Posterior cingulate gyrus (tissue), 11 donors: ENCODE data around the gene XKR3.
"Not testable (repeated sequence)": the region's sequence is repeated elsewhere in the genome, so short reads cannot be mapped to it uniquely, and the experiment has no call there.

Experiments used
- DNase-seq, 10 donors: peaks; one replicate each; pipeline versions ENCODE4 v3.0.0 to v3.0.0-alpha.2; 2020 to 2021; ENCODE audit warnings: mixed read lengths in 3 of 10
- intact Hi-C: fragments of 100-400 bp; cut with DNase I; formaldehyde crosslinking; loops from one replicate; pipeline ENCODE4 v1.15.1; 2023

Gene XKR3

DNA sequence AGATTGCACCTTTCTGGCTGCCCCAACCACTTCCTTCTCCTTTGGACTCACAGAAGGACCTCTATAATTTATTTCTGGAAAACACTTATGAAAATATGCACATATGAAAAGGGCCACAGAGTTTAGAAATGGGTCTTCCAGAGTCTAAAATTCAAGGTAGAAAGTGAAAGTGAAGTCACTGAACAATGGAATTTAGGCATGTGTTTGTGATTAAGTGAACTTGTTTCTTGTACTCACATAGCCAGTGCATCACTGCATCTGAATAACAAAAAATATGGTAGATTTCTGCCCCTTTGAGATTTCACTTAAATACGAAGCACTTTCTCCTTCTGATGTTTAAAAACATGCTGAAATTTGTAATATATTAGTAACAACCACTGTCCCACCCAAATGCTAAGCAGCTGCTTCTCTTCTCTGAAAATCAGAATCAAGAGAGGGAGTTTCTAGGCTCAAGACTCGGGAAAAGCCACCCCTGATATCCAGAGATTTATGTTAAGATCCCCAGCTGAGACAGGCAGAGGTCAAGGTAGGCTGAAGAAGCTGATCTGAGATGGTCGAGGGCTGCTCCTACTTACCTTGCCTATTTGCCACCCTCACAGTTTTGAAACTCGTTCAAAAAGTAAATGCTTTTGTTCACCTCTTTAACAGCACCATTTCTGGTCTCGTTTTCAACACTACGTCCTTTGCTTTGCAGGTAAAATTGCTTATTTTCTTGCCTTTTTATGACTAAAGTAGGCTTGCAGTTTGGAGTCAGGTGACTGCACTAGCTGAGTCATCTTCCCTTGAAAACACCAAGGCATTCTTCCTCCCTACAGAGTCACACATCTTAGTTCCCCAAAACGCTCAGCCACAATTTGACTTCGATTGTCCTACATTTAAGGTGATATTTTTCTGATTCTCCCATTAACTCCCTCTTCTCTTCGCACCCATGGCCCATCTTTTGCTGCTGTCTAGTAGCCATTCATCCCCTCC, at the start of gene XKR3:
XKR3 (minus strand) TSS at position 696 of the 972 bp plus-strand sequence. CDS start 17,338 bp downstream, outside the sequence.
- intact Hi-C loops = no loop called here
- no peak for DNase-seq

DNA sequence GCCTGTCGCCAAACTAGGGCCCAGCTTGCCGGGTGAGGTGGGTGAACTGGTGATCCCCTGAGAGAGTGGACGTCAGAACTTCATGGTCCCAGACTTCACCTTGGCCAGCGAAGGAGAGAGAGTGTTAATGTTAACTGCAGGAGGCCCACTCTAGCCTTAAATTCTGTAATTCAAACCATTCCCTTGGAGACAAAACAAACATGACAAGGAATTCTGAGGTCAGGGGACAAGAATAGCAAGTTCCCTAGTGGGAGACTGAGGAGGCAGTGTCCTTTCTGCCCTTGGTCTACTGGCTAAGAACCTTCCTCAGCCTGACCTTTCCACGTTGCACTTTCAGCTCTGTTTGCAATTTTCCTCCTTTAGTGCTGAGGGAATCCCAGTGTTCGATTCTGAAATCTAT, 44.4 kb upstream of the XKR3 start:
- intact Hi-C loops, DNase-seq: not testable (repeated sequence)

DNA sequence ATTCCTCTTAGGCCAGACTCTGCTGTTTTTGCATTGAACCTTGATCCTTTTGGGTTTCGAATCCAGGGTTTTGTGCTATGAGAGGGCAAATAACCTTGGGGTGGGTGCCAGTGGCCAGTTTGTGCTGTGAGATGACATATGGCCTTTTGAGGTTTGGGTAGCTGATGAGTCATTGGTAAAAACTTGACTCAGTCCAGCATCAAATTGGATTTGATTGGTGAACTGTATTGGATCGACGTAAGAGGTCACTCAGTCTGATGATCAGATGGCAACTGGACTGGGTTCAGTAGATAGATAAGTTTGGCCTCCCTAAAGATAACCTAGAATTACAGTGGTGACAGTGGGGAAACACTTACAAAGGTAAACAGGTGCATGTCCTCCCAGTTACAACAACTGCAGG, 41.0 kb upstream of the XKR3 start:
- no peak for DNase-seq
- intact Hi-C loops = no loop called here

DNA sequence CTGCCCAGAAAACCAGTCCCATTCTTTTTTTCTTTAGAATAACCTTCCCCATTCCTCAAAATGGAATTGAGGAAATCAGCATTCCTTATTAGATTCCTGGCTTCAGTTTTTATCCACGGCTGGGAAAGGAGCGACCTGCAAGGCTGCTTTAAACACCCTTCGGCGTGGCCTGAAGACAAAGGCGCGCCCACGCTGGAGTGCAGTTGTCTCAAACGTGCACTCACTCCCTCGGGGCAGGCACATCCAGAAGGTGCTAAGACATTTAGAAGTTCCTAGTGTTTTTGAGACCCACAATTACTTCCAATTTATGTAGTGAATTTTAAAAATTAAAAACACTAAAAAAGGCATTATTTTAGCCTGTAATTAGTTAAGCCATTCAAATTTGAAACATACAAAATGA, 31.6 kb upstream of the XKR3 start:
- intact Hi-C loops, DNase-seq: not testable (repeated sequence)

DNA sequence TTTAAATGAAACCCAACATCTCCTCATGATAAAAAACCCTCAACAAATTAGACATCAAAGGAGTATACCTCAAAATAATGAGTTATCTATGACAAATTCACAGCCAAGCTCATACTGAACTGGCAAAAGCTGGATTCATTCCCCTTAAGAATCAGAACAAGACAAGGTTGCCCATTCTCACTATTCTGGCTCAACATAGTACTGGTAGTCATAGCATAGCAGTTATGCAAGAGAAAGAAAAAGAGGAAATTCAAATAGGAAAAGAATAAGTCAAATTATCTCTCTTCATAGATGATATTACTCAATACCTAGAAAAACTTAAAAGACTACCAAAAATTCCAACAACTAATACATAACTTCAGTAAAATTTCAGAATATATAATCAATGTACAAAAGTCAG, 29.4 kb upstream of the XKR3 start:
- intact Hi-C loops = no loop called here
- no peak for DNase-seq

DNA sequence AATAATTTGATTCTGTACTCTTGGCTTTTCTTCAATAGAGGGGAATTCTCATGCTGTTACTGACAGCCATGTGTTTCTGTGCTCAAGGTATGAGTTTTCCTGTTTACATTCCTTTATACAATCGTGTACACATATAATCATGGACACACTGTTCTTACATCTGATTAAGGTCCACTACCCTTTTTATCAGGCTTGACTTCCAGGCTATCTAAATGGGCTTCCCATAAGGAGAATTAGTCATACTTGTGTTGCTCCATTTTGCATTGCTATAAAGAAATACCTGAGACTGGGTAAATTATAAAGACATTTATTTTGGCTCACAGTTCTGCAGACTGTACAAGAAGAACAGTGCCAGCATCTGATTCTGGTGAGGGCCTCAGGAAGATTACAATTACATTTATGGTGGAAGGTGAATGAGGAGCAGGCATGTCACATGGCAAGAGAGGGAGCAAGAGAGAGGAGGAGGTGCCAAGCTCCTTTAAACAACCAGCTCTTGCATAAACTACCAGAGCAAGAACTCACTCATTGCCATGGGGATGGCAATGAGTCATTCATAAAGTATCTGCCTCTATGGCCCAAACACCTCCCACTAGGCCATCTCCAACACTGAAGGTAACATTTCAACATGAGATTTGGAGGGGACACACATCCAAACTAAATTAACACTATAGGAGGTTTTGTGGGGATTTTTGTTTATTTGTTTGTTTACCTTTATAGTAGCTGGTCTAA, 26.2 kb upstream of the XKR3 start:
- DNase-seq, intact Hi-C loops: not testable (repeated sequence)

DNA sequence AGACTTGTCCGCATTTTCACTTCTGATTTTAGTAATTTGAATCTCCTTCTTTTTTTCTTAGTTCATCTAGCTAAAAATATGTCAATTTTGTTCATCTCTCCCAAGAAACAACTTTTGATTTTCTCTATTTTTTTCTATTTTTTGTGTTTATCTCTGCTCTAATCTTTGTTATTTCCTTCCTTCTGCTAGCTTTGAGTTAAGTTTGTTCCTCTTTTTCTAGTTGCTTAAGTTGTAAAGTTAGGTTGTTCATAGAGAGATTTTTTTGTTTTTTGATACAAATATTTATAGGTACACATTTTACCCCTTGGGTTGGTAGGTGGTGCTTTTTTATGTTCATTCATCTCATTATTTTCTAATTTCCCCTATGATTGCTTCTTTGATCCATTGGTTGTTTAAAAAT, 22.1 kb upstream of the XKR3 start:
- intact Hi-C loops = no loop called here
- no peak for DNase-seq

DNA sequence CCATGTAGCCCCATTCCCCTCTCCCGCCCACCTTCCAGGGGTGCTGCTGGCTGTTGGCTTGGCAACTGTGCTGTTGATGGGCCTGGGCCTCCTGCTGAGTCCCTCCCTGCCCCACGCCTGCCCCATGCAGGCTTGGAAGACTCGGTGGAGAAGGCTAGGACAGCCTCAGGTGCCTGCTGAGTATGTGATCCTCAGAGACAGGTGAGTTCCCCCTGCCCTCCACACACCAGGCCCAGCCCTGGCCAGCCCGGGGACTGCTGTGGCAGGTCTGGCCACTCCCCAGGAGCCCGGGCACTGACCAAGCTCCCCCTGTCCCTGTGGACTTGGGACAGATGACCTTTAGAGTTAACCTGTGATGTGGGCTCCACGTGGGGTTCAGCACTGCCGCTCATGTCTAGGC, 20.7 kb upstream of the XKR3 start:
- intact Hi-C loops = no loop called here
- DNase-seq = no peak

DNA sequence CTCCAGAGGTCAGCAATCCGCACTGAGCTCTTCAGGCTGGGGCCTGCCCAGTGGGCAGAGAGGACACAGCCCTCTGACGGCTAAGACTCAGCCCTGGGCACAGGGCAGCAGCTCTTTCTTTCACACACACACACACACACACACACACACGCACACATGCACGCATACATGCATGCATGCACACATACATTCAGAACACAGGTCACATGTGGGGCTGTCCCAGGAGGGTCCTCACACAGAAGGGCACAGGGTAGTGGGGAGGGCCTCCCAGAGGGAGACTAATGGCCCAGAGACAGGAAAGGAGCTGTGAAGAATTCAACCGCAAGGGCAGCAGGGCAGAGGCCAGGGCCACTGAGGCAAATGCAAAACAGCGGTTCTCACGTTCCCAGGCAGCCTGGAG, 20.3 kb upstream of the XKR3 start:
- intact Hi-C loops = no loop called here
- DNase-seq = no peak

DNA sequence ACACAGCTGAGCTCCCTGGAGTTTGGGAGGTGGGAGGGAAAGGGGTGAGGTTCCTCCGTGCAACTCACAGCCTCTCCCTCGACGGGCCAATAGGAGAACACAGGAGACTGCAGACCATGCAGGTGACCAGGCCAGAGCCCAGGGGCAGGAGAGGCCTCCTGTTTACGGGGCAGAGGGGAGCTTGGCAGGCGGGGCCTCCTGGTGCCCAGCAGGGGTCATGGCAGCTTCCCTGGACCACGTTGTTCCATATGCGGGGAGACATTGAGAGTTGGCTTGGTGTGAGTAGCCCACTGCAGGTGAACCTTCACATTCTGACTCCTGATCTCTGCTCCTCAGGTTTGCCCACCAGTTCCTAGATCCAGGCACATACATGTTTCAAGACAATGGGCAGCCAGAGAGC, 19.3 kb upstream of the XKR3 start:
- no peak for DNase-seq
- intact Hi-C loops = no loop called here

DNA sequence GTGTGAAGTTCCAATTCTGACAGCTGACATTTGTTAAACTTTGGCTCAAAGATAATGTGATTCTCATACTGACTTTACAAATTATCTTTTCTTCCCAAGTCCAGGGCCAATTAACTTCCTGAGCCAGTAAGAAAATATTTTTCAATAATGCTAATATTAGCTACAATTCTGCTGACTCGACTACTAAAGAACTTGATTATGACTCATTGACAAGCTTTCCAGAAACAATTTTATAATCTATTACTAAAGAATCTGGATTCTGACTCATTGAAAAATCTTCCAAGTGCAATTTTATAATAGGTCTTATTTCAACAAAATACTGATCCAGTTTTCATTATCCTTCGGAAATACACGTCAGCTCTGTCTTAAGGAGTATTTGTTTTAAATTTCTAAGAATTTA, 12.9 kb upstream of the XKR3 start:
- no peak for DNase-seq
- intact Hi-C loops = no loop called here

DNA sequence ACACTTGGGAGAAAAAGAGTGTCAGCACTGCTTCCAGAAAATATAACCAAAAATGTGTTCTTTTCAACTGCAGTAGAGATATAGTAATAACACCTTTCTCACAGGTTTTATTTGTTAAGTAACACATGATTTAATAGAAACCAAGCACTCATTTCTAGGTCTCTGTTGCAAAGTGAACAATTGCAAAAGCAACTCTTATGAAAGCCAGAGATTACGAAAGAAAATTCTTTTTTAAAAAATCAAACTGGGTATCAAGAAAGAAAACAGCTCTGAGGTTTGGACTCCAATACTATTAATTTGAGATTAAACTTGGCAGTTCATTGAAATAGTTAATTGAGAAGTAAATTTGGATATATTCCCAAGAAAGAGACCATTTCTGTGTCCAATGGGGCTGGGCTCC, 9.8 kb upstream of the XKR3 start:
- no peak for DNase-seq
- intact Hi-C loops = no loop called here

DNA sequence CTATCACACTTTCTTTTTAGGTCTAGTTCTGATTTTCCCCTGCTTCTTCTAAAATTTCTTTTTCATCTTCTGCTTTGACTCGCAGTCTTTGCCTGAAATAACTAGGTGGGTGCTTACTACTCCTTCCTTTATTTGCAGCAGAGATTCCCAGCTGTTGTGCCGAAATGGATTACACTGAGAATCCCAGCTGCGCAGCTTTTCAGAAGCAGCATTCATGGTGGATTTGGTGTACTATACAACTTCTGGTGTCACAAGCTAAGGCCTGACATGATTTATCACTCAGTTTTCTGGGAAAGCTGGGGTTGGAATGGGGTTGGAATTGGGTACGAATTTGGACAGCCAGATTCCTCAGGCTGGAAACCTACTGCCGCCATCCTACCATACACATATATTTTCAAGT, 6.0 kb upstream of the XKR3 start:
- DNase-seq = no peak
- intact Hi-C loops = no loop called here

DNA sequence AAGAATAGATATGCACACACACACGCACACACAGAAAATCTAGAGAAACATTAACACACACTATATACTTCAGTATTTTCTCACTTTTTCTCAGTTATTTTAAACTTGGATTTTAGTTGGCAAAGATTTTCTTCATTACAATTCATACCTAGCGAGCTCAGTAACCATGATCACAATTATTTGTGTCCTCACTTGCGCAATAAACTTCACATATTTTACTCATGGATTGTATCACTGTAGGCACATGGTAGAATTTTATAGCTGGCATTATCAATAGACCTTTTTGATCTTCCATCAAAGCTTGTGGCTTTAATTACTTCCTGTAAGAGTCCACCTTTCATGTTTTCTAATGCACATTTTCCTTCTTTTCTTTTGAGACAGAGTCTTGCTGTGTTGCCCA, 4.8 kb upstream of the XKR3 start:
- intact Hi-C loops = no loop called here
- DNase-seq = no peak

DNA sequence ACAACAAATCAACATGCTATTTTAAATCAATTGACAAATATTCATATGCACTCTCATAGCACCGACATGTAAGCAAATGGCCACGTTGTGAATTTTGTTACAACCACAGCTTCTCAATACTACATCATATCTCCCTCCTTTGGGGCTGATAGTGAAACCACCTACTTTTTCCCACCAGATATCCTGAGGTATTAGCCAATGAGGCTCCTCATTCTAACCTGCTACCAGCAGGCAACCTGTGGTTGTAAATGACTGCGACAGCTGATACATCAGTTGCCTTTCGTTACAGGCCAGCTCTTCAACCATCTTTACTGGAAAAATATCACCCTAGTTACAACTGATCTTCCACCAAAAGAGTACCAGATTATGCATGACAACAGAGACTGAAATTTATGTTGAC, 3.7 kb upstream of the XKR3 start:
- intact Hi-C loops = no loop called here

DNA sequence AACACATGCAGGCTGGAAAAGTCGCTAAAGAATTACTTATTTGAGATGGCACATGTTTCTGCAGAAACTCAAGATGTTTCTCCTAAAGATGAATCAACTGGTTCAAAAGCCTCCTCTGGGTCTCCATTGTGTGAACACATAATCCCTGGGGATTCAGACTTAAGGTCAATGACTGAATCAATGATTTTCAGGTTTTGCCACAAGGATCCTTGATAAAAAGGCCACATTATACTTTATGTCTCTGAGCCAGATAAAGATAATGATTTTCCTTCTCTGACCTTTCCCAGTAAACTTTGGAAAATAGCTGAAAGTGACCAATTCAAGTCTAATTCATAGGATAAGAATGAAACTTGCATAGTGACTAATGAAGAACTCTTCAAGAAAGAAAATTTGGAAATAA, 2.3 kb upstream of the XKR3 start:
- DNase-seq = no peak
- intact Hi-C loops = no loop called here

More for the DNA sequence above, 3.7 kb upstream of the XKR3 start:
- DNase-seq = no peak

DNA sequence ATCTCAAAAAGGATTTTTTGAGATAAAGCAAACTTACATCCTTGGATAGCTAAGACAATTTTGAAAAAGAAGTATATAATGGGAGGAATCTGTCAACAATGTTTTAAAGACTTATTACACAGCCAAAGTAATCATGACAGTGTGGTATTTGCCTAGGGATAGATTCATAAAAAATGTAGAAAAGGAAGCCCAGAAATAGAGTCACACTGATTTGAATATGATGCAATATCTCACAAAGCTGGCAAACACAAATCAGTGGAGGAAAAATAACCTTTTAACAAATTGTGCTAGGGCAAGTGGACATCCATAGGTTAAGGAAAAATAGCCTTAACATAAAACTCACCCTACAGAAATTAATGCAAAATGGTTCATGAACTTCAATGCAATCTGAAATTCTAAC, 6.0 kb downstream of the XKR3 start:
- intact Hi-C loops = no loop called here
- no peak for DNase-seq

DNA sequence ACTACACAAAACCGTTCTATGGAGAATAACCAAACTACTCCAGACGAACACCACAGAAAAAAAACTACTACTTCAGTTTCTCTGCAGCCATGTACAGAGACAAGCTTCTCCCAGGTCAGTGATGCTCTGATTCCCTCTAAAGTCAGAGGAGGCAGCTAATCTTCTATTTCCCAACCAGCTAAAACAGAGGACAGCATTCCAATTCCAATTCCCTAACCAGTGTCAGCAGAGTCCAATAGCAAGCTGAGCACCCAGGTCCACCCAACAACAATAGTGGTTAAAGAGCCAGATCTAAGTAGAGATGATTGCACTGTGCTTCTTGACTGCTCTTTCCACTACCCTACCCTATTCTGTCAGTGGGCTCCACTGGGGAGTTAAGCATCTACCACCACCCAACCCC, 6.7 kb downstream of the XKR3 start:
- intact Hi-C loops = no loop called here
- no peak for DNase-seq

DNA sequence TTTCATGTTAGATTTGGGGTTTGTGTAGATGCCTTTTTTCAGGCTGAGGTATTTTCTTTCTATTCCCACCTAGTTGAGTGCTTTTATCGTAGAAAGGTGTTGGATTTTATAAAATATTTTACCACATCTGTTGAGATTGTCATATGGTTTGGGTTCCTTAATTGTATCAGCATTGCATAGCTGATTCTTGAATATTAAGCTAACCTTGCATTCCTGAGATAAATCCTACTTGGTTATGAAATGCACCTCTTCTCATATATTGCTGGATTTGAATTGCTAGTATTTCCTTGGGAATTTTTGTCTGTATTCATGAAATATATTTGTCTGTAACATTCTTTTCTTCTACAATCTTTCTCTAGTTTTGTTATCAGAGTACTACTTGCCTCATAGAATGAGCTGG, 10.1 kb downstream of the XKR3 start:
- no peak for DNase-seq
- intact Hi-C loops = no loop called here

DNA sequence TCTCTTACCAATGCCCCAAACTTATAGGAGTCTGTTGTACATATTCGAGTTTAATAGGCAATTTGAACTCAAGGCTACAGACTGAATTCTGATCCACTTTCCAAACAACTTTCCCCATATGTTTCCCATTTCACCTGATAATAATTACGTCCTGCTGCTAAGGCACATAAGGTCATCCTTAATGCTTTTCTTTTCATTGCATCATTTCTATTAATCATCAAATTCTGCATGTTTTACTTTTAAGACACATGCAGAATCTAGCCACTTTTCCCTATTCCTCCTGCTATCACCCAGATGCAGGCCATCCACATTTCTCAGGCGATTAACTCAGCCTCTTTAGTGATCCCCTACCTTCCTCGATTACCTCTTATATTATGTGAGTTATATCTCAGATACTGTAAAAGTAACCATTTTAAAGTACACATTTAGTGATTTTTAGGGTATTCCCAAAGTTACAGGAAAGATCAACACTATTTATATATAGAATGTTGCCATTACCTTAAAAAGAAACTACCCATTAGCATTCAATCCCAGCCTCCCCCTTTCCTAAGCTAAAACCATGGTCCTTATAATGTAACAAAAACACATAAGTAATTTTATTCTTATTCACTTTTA, 14.9 kb downstream of the XKR3 start:
- no peak for DNase-seq
- intact Hi-C loops = no loop called here

DNA sequence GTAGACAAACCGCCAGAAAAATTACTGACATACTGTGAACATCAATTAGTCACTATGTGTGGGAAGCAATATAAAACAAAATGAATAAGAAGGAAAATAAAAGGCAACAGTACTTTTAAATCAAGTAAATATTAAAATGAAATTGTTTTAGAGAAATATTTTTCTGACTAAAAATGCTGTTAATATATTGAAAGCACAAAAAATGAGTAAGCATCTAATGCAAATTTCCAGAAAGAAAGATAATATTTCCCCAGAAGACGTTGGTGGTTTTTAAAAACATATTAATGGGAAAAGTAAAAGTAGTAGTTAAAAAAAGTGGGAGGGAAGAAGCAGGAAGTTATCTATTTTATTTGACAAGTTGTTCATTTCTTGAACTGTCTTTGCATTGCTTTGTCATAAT, 16.5 kb downstream of the XKR3 start:
- intact Hi-C loops = no loop called here
- no peak for DNase-seq
